Measurements from ENCODE around the gene CACNA1C. TPM values are rescaled to one million over a fixed set of nuclear protein-coding genes. Genes with fewer than 3 reads are reported as not detected.

The CACNA1C gene
- total RNA-seq, 3 donors from 2014 or later = 2.6 to 11.8 (median 9.5) TPM

GRCh38 chr12:2284321-2284813 is 231.6 kb downstream of the CACNA1C start:
- intact Hi-C loops (cut with DNase I; ENCODE audit: low total_unique reads) = no loop called here
- Histone ChIP-seq H3K4me3 (peak overlapping the region in 2 of 3 donors; percentile 23 to 49), H3K9me3 (no peaks in the 10 kb centered on the region), H3K27me3 (no peaks in the 10 kb centered on the region), H3K36me3 (no peaks in the 10 kb centered on the region), H3K4me1 (peaks cover 10 to 39% of the 10 kb centered on the region in 2 donors), H3K27ac (peak overlapping the region; percentile 67 to 91)
- DNase-seq (ENCODE audit: low spot score in 2 of 2) = no peak
- TF ChIP-seq CTCF (IDR thresholded peaks at IDR 0.05) = no peak
- TF ChIP-seq POLR2A (IDR thresholded peaks at IDR 0.05) = no peak
- TF ChIP-seq POLR2AphosphoS5 (IDR thresholded peaks at IDR 0.05) = no peak

- DNase-seq (ENCODE audit: low spot score in 2 of 2) = peak; percentile 52 to 68
- intact Hi-C loops (cut with DNase I; ENCODE audit: low total_unique reads) = no loop called here
- peak in 2 of 3 donors; percentile 45 to 50 for TF ChIP-seq CTCF (IDR thresholded peaks at IDR 0.05)
- no peak for TF ChIP-seq POLR2AphosphoS5 (IDR thresholded peaks at IDR 0.05)
- no peak for TF ChIP-seq POLR2A (IDR thresholded peaks at IDR 0.05)
- H3K27me3 ChIP-seq = no peaks in the 10 kb centered on the region
- peaks cover 10 to 39% of the 10 kb centered on the region in 2 donors for H3K4me1 ChIP-seq
- H3K9me3 ChIP-seq = no peaks in the 10 kb centered on the region
- H3K4me3 ChIP-seq = peak overlapping the region in 1 of 3 donors; percentile 49
- H3K36me3 ChIP-seq = no peaks in the 10 kb centered on the region
- peak overlapping the region in 1 of 2 donors; percentile 91 for H3K27ac ChIP-seq
These were observed 232.1 kb downstream of the CACNA1C start for GRCh38 chr12:2284857-2285256.

- intact Hi-C loops (cut with DNase I; ENCODE audit: low total_unique reads) = no loop called here
- DNase-seq (ENCODE audit: low spot score in 2 of 2) = no peak
These were observed 232.7 kb downstream of the CACNA1C start for GRCh38 chr12:2285462-2285861.

GRCh38 chr12:2286047-2286446 is 233.3 kb downstream of the CACNA1C start:
- Histone ChIP-seq H3K36me3 (no peaks in the 10 kb centered on the region), H3K4me1 (peaks cover 10 to 39% of the 10 kb centered on the region in 2 donors), H3K4me3 (no peak overlapping the region), H3K9me3 (no peaks in the 10 kb centered on the region), H3K27ac (peak overlapping the region; percentile 60 to 91), H3K27me3 (no peaks in the 10 kb centered on the region)
- no peak for DNase-seq (ENCODE audit: low spot score in 2 of 2)
- intact Hi-C loops (cut with DNase I; ENCODE audit: low total_unique reads) = no loop called here
- no peak for TF ChIP-seq POLR2A (IDR thresholded peaks at IDR 0.05)
- no peak for TF ChIP-seq POLR2AphosphoS5 (IDR thresholded peaks at IDR 0.05)
- TF ChIP-seq CTCF (IDR thresholded peaks at IDR 0.05) = no peak

More at GRCh38 chr12:2285462-2285861, 232.7 kb downstream of the CACNA1C start:
- Histone ChIP-seq H3K36me3 (no peaks in the 10 kb centered on the region), H3K27ac (peak overlapping the region in 1 of 2 donors; percentile 91), H3K4me3 (no peak overlapping the region), H3K4me1 (peaks cover 10 to 39% of the 10 kb centered on the region in 2 donors), H3K9me3 (no peaks in the 10 kb centered on the region), H3K27me3 (no peaks in the 10 kb centered on the region)
- TF ChIP-seq POLR2A (IDR thresholded peaks at IDR 0.05) (no peak), CTCF (IDR thresholded peaks at IDR 0.05) (no peak), POLR2AphosphoS5 (IDR thresholded peaks at IDR 0.05) (no peak)

- no peak for TF ChIP-seq POLR2AphosphoS5 (IDR thresholded peaks at IDR 0.05)
- TF ChIP-seq POLR2A (IDR thresholded peaks at IDR 0.05) = no peak
- TF ChIP-seq CTCF (IDR thresholded peaks at IDR 0.05) = no peak
- no peak for DNase-seq (ENCODE audit: low spot score in 2 of 2)
- intact Hi-C loops (cut with DNase I; ENCODE audit: low total_unique reads) = no loop called here
- peak overlapping the region; percentile 60 to 91 for H3K27ac ChIP-seq
- H3K27me3 ChIP-seq = no peaks in the 10 kb centered on the region
- H3K36me3 ChIP-seq = no peaks in the 10 kb centered on the region
- H3K4me3 ChIP-seq = no peak overlapping the region
- peaks cover 10 to 39% of the 10 kb centered on the region in 2 donors for H3K4me1 ChIP-seq
- no peaks in the 10 kb centered on the region for H3K9me3 ChIP-seq
These were observed 233.8 kb downstream of the CACNA1C start for GRCh38 chr12:2286461-2287131.
